ENCODE measurements around the gene DNM2.

Gene DNM2

GRCh38 chr19:10763411-10763810, 45.5 kb downstream of the DNM2 start:
- no peaks in the 10 kb centered on the region; the same call in 1 of the 2 replicates for H3K36me3 ChIP-seq (ENCODE audit: insufficient read depth)
- no peak for TF ChIP-seq CTCF (conservative IDR thresholded peaks at IDR 0.05; ENCODE audit: low read depth, low read length)
- no peak overlapping the region for H2AFZ ChIP-seq (ENCODE audit: low read depth)
- no peaks in the 10 kb centered on the region for H3K27me3 ChIP-seq (ENCODE audit: insufficient read depth, low read depth)
- no peak overlapping the region for H3K4me3 ChIP-seq (IDR thresholded peaks at IDR 0.05; ENCODE audit: insufficient read depth, low read depth, low read length)
- H3K27ac ChIP-seq: no peak overlapping the region
- no peaks in the 10 kb centered on the region for H3K4me1 ChIP-seq (ENCODE audit: low read depth, poor library complexity, severe bottlenecking)
- H3K9ac ChIP-seq: no peak overlapping the region
- no peaks in the 10 kb centered on the region for H3K79me2 ChIP-seq (ENCODE audit: insufficient read depth, low read depth)
- no peaks in the 10 kb centered on the region for H4K20me1 ChIP-seq (ENCODE audit: insufficient read depth)
- H3K4me2 ChIP-seq: no peak overlapping the region

- no peak for TF ChIP-seq CTCF (conservative IDR thresholded peaks at IDR 0.05; ENCODE audit: low read depth, low read length)
- Histone ChIP-seq H3K79me2 (ENCODE audit: insufficient read depth, low read depth) (no peaks in the 10 kb centered on the region), H3K9ac (no peak overlapping the region), H2AFZ (ENCODE audit: low read depth) (no peak overlapping the region), H3K4me1 (ENCODE audit: low read depth, poor library complexity, severe bottlenecking) (no peaks in the 10 kb centered on the region), H3K27me3 (ENCODE audit: insufficient read depth, low read depth) (no peaks in the 10 kb centered on the region), H4K20me1 (ENCODE audit: insufficient read depth) (no peaks in the 10 kb centered on the region), H3K36me3 (ENCODE audit: insufficient read depth) (no peaks in the 10 kb centered on the region; the same call in 1 of the 2 replicates), H3K4me2 (no peak overlapping the region), H3K4me3 (IDR thresholded peaks at IDR 0.05; ENCODE audit: insufficient read depth, low read depth, low read length) (no peak overlapping the region), H3K27ac (no peak overlapping the region)
Observed at GRCh38 chr19:10763828-10764339, 46.0 kb downstream of the DNM2 start.

GRCh38 chr19:10764340-10764894, 46.5 kb downstream of the DNM2 start:
- no peak for TF ChIP-seq CTCF (conservative IDR thresholded peaks at IDR 0.05; ENCODE audit: low read depth, low read length)
- H2AFZ ChIP-seq (ENCODE audit: low read depth): no peak overlapping the region

GRCh38 chr19:10766049-10766623, 48.3 kb downstream of the DNM2 start:
- H3K4me1 ChIP-seq (ENCODE audit: low read depth, poor library complexity, severe bottlenecking): no peaks in the 10 kb centered on the region
- no peaks in the 10 kb centered on the region for H3K79me2 ChIP-seq (ENCODE audit: insufficient read depth, low read depth)
- H3K27me3 ChIP-seq (ENCODE audit: insufficient read depth, low read depth): no peaks in the 10 kb centered on the region
- H4K20me1 ChIP-seq (ENCODE audit: insufficient read depth): no peaks in the 10 kb centered on the region
- no peak overlapping the region for H2AFZ ChIP-seq (ENCODE audit: low read depth)
- H3K27ac ChIP-seq: no peak overlapping the region
- H3K36me3 ChIP-seq (ENCODE audit: insufficient read depth): no peaks in the 10 kb centered on the region; the same call in 1 of the 2 replicates
- no peak overlapping the region for H3K4me2 ChIP-seq
- no peak for TF ChIP-seq CTCF (conservative IDR thresholded peaks at IDR 0.05; ENCODE audit: low read depth, low read length)
- H3K4me3 ChIP-seq (IDR thresholded peaks at IDR 0.05; ENCODE audit: insufficient read depth, low read depth, low read length): no peak overlapping the region
- no peak overlapping the region for H3K9ac ChIP-seq

More at GRCh38 chr19:10764340-10764894, 46.5 kb downstream of the DNM2 start:
- Histone ChIP-seq H3K27ac (no peak overlapping the region), H3K27me3 (ENCODE audit: insufficient read depth, low read depth) (no peaks in the 10 kb centered on the region), H3K36me3 (ENCODE audit: insufficient read depth) (no peaks in the 10 kb centered on the region; the same call in 1 of the 2 replicates), H3K4me3 (IDR thresholded peaks at IDR 0.05; ENCODE audit: insufficient read depth, low read depth, low read length) (no peak overlapping the region), H3K4me2 (no peak overlapping the region), H3K9ac (no peak overlapping the region), H3K4me1 (ENCODE audit: low read depth, poor library complexity, severe bottlenecking) (no peaks in the 10 kb centered on the region), H4K20me1 (ENCODE audit: insufficient read depth) (no peaks in the 10 kb centered on the region), H3K79me2 (ENCODE audit: insufficient read depth, low read depth) (no peaks in the 10 kb centered on the region)
